ENCODE measurements around the gene PINLYP. TPM values are rescaled to one million over a fixed set of nuclear protein-coding genes. Genes with fewer than 3 reads are reported as not detected.

The PINLYP gene
- polyA plus RNA-seq, 3 donors: 0.83 to 1.3 (median 0.93) TPM

GRCh38 chr19:43628646-43629326 is 53.2 kb downstream of the PINLYP start:
- H3K27me3 ChIP-seq (ENCODE audit: control insufficient read depth in 2 of 2, insufficient read depth in 2 of 2, low read length in 2 of 2): peaks cover 0 to 26% of the 10 kb centered on the region in 2 donors
- Mint-ChIP-seq H3K4me3 (no peak overlapping the region), H3K27me3 (ENCODE audit: low read depth in 3 of 3) (peaks cover 17 to 47% (median 36%) of the 10 kb centered on the region in 3 donors), H3K27ac (no peak overlapping the region), H3K9me3 (peaks cover 1 to 13% (median 5%) of the 10 kb centered on the region in 7 donors), H3K36me3 (no peaks in the 10 kb centered on the region), H3K4me1 (peaks cover 14% of the 10 kb centered on the region)
- intact Hi-C loops (cut with micrococcal nuclease): no loop called here
- no peaks in the 10 kb centered on the region for H3K36me3 ChIP-seq (replicated peaks in 1 of 2; ENCODE audit: control insufficient read depth in 1 of 2, insufficient read depth in 2 of 2, low read length in 2 of 2)
- H3K79me2 ChIP-seq (ENCODE audit: insufficient read depth, low read length): no peaks in the 10 kb centered on the region
- H3K9me3 ChIP-seq (replicated peaks in 1 of 2; ENCODE audit: control insufficient read depth in 1 of 2, insufficient read depth in 1 of 2, low read length in 2 of 2): no peaks in the 10 kb centered on the region
- no CpG with 5 or more reads among the region's 3 CpGs for WGBS (ENCODE audit: insufficient coverage)
- H4K20me1 ChIP-seq (ENCODE audit: insufficient read depth, low read length): no peaks in the 10 kb centered on the region
- peaks cover 0 to 6% of the 10 kb centered on the region in 2 donors for H3K4me1 ChIP-seq (ENCODE audit: control insufficient read depth in 1 of 2, insufficient read depth in 2 of 2, low read length in 2 of 2)
- TF ChIP-seq CTCF (IDR thresholded peaks at IDR 0.05): no peak
- H3K27ac ChIP-seq (ENCODE audit: low read depth in 1 of 2, low read length in 2 of 2): no peak overlapping the region
- H3K9ac ChIP-seq (ENCODE audit: insufficient read depth, low read length, poor library complexity, severe bottlenecking): no peak overlapping the region
- H3K4me2 ChIP-seq (replicated peaks; ENCODE audit: extremely low read depth, low read length, poor library complexity, severe bottlenecking): no peak overlapping the region
- no peak overlapping the region for H3K4me3 ChIP-seq (replicated peaks in 1 of 3; ENCODE audit: low read depth in 2 of 3, low read length in 3 of 3)
- no peak overlapping the region for H2AFZ ChIP-seq (ENCODE audit: insufficient read depth, low read depth, low read length, poor library complexity, severe bottlenecking)
- DNase-seq: no peak

GRCh38 chr19:43631491-43631890 is 55.9 kb downstream of the PINLYP start:
- no peak for DNase-seq
- intact Hi-C loops (cut with micrococcal nuclease): no loop called here
- no peaks in the 10 kb centered on the region for H3K36me3 Mint-ChIP-seq

More at GRCh38 chr19:43631491-43631890, 55.9 kb downstream of the PINLYP start:
- TF ChIP-seq CTCF (IDR thresholded peaks at IDR 0.05): no peak
- peaks cover 0 to 27% of the 10 kb centered on the region in 2 donors for H3K27me3 ChIP-seq (ENCODE audit: control insufficient read depth in 2 of 2, insufficient read depth in 2 of 2, low read length in 2 of 2)
- peaks cover 20 to 52% (median 36%) of the 10 kb centered on the region in 3 donors for H3K27me3 Mint-ChIP-seq (ENCODE audit: low read depth in 3 of 3)
- no peaks in the 10 kb centered on the region for H3K79me2 ChIP-seq (ENCODE audit: insufficient read depth, low read length)
- H3K36me3 ChIP-seq (replicated peaks in 1 of 2; ENCODE audit: control insufficient read depth in 1 of 2, insufficient read depth in 2 of 2, low read length in 2 of 2): no peaks in the 10 kb centered on the region
- no peak overlapping the region for H3K9ac ChIP-seq (ENCODE audit: insufficient read depth, low read length, poor library complexity, severe bottlenecking)
- H3K4me3 Mint-ChIP-seq: no peak overlapping the region
- H3K27ac Mint-ChIP-seq: no peak overlapping the region
- H3K4me1 ChIP-seq (ENCODE audit: control insufficient read depth in 1 of 2, insufficient read depth in 2 of 2, low read length in 2 of 2): peaks cover 0 to 2% of the 10 kb centered on the region in 2 donors
- no peak overlapping the region for H3K4me2 ChIP-seq (replicated peaks; ENCODE audit: extremely low read depth, low read length, poor library complexity, severe bottlenecking)
- H3K4me1 Mint-ChIP-seq: peaks cover 9% of the 10 kb centered on the region
- no peaks in the 10 kb centered on the region for H4K20me1 ChIP-seq (ENCODE audit: insufficient read depth, low read length)
- 79% methylated on average over 2 of the region's 5 CpGs for WGBS (ENCODE audit: insufficient coverage)
- H3K27ac ChIP-seq (ENCODE audit: low read depth in 1 of 2, low read length in 2 of 2): no peak overlapping the region
- no peaks in the 10 kb centered on the region for H3K9me3 ChIP-seq (replicated peaks in 1 of 2; ENCODE audit: control insufficient read depth in 1 of 2, insufficient read depth in 1 of 2, low read length in 2 of 2)
- H3K9me3 Mint-ChIP-seq: peaks cover 0 to 8% (median 4%) of the 10 kb centered on the region in 7 donors
- H2AFZ ChIP-seq (ENCODE audit: insufficient read depth, low read depth, low read length, poor library complexity, severe bottlenecking): no peak overlapping the region
- no peak overlapping the region for H3K4me3 ChIP-seq (replicated peaks in 1 of 3; ENCODE audit: low read depth in 2 of 3, low read length in 3 of 3)

Other genes starting within 250 kb of the PINLYP start
- gene CD177, start 222.1 kb upstream of the PINLYP start, polyA plus RNA-seq: not detected
- under 1 TPM in 1 of 3 donors, not detected in 2; 0.16 TPM for gene TEX101, start 160.9 kb upstream of the PINLYP start, polyA plus RNA-seq
- 10 to 100 TPM in 1 of 3 donors, under 1 TPM in 2; 0.24 to 22.9 (median 0.48) TPM for gene LYPD3, start 110.2 kb upstream of the PINLYP start, polyA plus RNA-seq
- gene PHLDB3, start 71.1 kb upstream of the PINLYP start, polyA plus RNA-seq: 1 to 10 TPM; 1.4 to 3.4 (median 1.7) TPM
- gene ETHE1, start 48.6 kb upstream of the PINLYP start, polyA plus RNA-seq: 100 to 1,000 TPM in 2 of 3 donors, 10 to 100 TPM in 1; 71.2 to 135 (median 111) TPM
- under 1 TPM; 0.25 to 0.79 (median 0.29) TPM for gene ZNF575, start 42.6 kb upstream of the PINLYP start, polyA plus RNA-seq
- gene XRCC1, start 274 bp upstream of the PINLYP start, polyA plus RNA-seq: 10 to 100 TPM; 13.1 to 23.0 (median 19.3) TPM
- 10 to 100 TPM in 1 of 3 donors, 1 to 10 TPM in 2; 1.8 to 49.6 (median 2.9) TPM for gene IRGQ, start 20.3 kb downstream of the PINLYP start, polyA plus RNA-seq
- gene ZNF576, start 20.8 kb downstream of the PINLYP start, polyA plus RNA-seq: 1 to 10 TPM; 3.6 to 8.4 (median 7.2) TPM
- under 1 TPM in 1 of 3 donors, not detected in 2; 0.36 TPM for gene SRRM5, start 36.3 kb downstream of the PINLYP start, polyA plus RNA-seq
- gene ZNF428, start 43.8 kb downstream of the PINLYP start, polyA plus RNA-seq: 1 to 10 TPM; 3.8 to 5.6 (median 3.9) TPM
- gene CADM4, start 64.0 kb downstream of the PINLYP start, polyA plus RNA-seq: under 1 TPM; 0.10 to 0.91 (median 0.31) TPM
- gene PLAUR, start 94.4 kb downstream of the PINLYP start, polyA plus RNA-seq: 1,000 to 10,000 TPM in 1 of 3 donors, 100 to 1,000 TPM in 2; 212 to 1,340 (median 284) TPM
- gene IRGC, start 140.3 kb downstream of the PINLYP start, polyA plus RNA-seq: not detected
- gene SMG9, start 179.2 kb downstream of the PINLYP start, polyA plus RNA-seq: 10 to 100 TPM in 1 of 3 donors, 1 to 10 TPM in 2; 1.3 to 26.1 (median 2.4) TPM
- gene KCNN4, start 205.2 kb downstream of the PINLYP start, polyA plus RNA-seq: 10 to 100 TPM; 12.9 to 70.4 (median 17.1) TPM
- under 1 TPM; 0.19 to 0.39 (median 0.24) TPM for gene LYPD5, start 226.6 kb downstream of the PINLYP start, polyA plus RNA-seq

Measured in CD14-positive monocyte (primary cell).